Glutamatergic neuron (in vitro differentiated cells): ENCODE data around the gene APOBEC3C. TPM values are rescaled to one million over a fixed set of nuclear protein-coding genes. Genes with fewer than 3 reads are reported as not detected.

Experiments
- DNase-seq: peaks from one replicate; pipeline ENCODE4 v3.0.0; 2022
- H3K27ac Mint-ChIP-seq: one replicate; pipeline ENCODE4 v1.8.0; 2020; ENCODE audit warnings: mild to moderate bottlenecking, mixed read lengths, inconsistent platforms; ENCODE audit not compliant: unreplicated experiment
- H3K27me3 Mint-ChIP-seq: one replicate; pipeline ENCODE4 v1.8.0; 2020; ENCODE audit warnings: mild to moderate bottlenecking, moderate library complexity, mixed read lengths, inconsistent platforms; ENCODE audit not compliant: unreplicated experiment
- H3K36me3 Mint-ChIP-seq: one replicate; pipeline ENCODE4 v1.8.0; 2020; ENCODE audit warnings: mild to moderate bottlenecking, mixed read lengths, inconsistent platforms; ENCODE audit not compliant: unreplicated experiment
- H3K4me1 Mint-ChIP-seq: one replicate; pipeline ENCODE4 v1.8.0; 2020; ENCODE audit warnings: mild to moderate bottlenecking, low read depth, mixed read lengths, inconsistent platforms; ENCODE audit not compliant: unreplicated experiment
- H3K4me3 Mint-ChIP-seq: one replicate; pipeline ENCODE4 v1.8.0; 2020; ENCODE audit warnings: mild to moderate bottlenecking, mixed read lengths, inconsistent platforms; ENCODE audit not compliant: unreplicated experiment
- H3K9me3 Mint-ChIP-seq: one replicate; pipeline ENCODE4 v1.8.0; 2020; ENCODE audit warnings: mild to moderate bottlenecking, moderate library complexity, mixed read lengths, inconsistent platforms; ENCODE audit not compliant: unreplicated experiment
- CTCF ChIP-seq: fragments of 200-600 bp; sonication (generic); IDR thresholded peaks from one replicate; pipeline ENCODE4 v1.5.0; 2021; ENCODE audit not compliant: partially characterized antibody, unreplicated experiment
- total RNA-seq: library from RNA; stranded (reverse); fragmentation: NEBNext Ultra II Directional; extraction: Animal tissue kit (Norgen Biotek cat#: 25700); gene quantifications from one replicate; pipeline ENCODE4 v1.2.1, GENCODE V29; 2021; ENCODE audit not compliant: unreplicated experiment

The APOBEC3C gene
- total RNA-seq, 1 donor from 2014 or later = 0.71 TPM

GRCh38 chr22:39021552-39022250 lies 7.6 kb downstream of the APOBEC3C start:
- peaks cover 4% of the 10 kb centered on the region for H3K9me3 Mint-ChIP-seq
- no peak for TF ChIP-seq CTCF
- no peaks in the 10 kb centered on the region for H3K36me3 Mint-ChIP-seq
- H3K4me1 Mint-ChIP-seq = peaks cover 4% of the 10 kb centered on the region
- no peak overlapping the region for H3K27ac Mint-ChIP-seq
- peaks cover 7% of the 10 kb centered on the region for H3K27me3 Mint-ChIP-seq
- no peak overlapping the region for H3K4me3 Mint-ChIP-seq
- DNase-seq = no peak

DNA sequence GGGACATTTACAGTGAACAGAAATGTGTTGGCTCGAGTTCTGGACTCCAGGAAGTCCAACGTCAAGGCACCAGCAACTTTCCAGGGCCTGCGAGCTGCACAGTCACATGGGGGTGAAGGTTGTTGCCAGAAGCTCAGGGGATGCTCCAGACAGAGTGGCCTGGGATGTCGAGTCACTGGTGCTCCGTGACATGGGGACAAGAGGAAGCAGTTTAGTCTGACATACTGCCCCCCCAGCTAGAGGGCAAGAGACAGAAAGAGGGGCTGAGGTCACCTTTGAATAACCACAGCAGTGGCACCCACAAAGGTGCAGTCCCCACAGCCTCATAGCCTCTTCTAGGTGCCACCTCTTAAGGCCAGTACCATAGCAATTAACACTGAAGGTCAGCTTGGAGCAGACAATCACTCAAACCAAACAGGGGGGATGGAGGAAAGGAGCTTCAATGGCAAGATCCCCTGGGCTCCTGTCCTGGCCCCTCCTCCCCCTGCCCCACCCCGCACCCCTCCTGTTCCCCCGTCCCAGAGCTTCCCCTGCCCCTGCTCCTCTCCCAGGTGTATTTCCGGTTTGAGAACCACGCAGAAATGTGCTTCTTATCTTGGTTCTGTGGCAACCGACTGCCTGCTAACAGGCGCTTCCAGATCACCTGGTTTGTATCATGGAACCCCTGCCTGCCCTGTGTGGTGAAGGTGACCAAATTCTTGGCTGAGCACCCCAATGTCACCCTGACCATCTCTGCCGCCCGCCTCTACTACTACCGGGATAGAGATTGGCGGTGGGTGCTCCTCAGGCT lies 10.7 kb downstream of the APOBEC3C start:
- TF ChIP-seq CTCF = no peak
- peaks cover 7% of the 10 kb centered on the region for H3K27me3 Mint-ChIP-seq
- H3K4me3 Mint-ChIP-seq = no peak overlapping the region
- no peak overlapping the region for H3K27ac Mint-ChIP-seq
- peaks cover 2% of the 10 kb centered on the region for H3K9me3 Mint-ChIP-seq
- peaks cover 4% of the 10 kb centered on the region for H3K4me1 Mint-ChIP-seq
- DNase-seq = no peak
- no peaks in the 10 kb centered on the region for H3K36me3 Mint-ChIP-seq

- Mint-ChIP-seq H3K4me3 (no peak overlapping the region), H3K36me3 (no peaks in the 10 kb centered on the region), H3K27ac (no peak overlapping the region), H3K9me3 (peaks cover 4% of the 10 kb centered on the region), H3K27me3 (peaks cover under 1% of the 10 kb centered on the region), H3K4me1 (no peaks in the 10 kb centered on the region)
- no peak for TF ChIP-seq CTCF
- DNase-seq = no peak
These were observed 12.6 kb downstream of the APOBEC3C start for GRCh38 chr22:39026509-39027150.

GRCh38 chr22:39027717-39028116 lies 13.7 kb downstream of the APOBEC3C start:
- Mint-ChIP-seq H3K36me3 (no peaks in the 10 kb centered on the region), H3K4me1 (no peaks in the 10 kb centered on the region), H3K9me3 (peaks cover 4% of the 10 kb centered on the region), H3K27me3 (no peaks in the 10 kb centered on the region), H3K4me3 (no peak overlapping the region), H3K27ac (no peak overlapping the region)
- TF ChIP-seq CTCF = no peak
- no peak for DNase-seq
